HCT116 (cell line): ENCODE data around the gene LCK. TPM values are rescaled to one million over a fixed set of nuclear protein-coding genes. Genes with fewer than 3 reads are reported as not detected.

ENCODE experiments used
- ATAC-seq: fragments of 200-7000 bp; cut with Tn5 transposase; 2 replicates; pipeline ENCODE4 v1.9.1; 2020; ENCODE audit warnings: mild to moderate bottlenecking, moderate library complexity
- BruUV-seq: library from RNA; stranded (reverse); fragments of 400-500 nt; replicated peaks from 2 replicates; lab custom pipeline; 2021; lab: Mats Ljungman, UMichigan
- CTCF ChIA-PET: fragments of 300-600 bp; sonication (Branson Sonifier 250); formaldehyde crosslinking; loops from one replicate; lab custom pipeline; 2021; ENCODE audit warnings: antibody characterized with exemption; lab: Charles Lee
- POLR2A ChIA-PET: fragments of 300-600, 350-600 bp; sonication (Branson Sonifier 250); formaldehyde crosslinking; loops from one replicate; lab custom pipeline; 2021; ENCODE audit warnings: antibody characterized with exemption; lab: Charles Lee
- RAD21 ChIA-PET, 2 experiments: fragments of 300-600 bp; sonication (Branson Sonifier 250); formaldehyde crosslinking; loops; one replicate each; lab custom pipeline; 2023; ENCODE audit warnings: low total read pairs in 2 of 2; ENCODE audit not compliant: uncharacterized antibody in 2 of 2, unreplicated experiment in 2 of 2, low non-redundant PET in 1 of 2; lab: Charles Lee
- DNase-seq: peaks from one replicate; pipeline ENCODE4 v3.0.0-alpha.2; 2010; ENCODE audit warnings: low read depth, low spot score
- H2AFZ ChIP-seq: fragments of 200-600 bp; shearing (Covaris generic), sonication (generic); 2 replicates; pipeline ENCODE4 v1.6.1; 2017; ENCODE audit warnings: low read depth, mixed run types, mixed read lengths, antibody characterized with exemption, low read length; ENCODE audit not compliant: poor library complexity, severe bottlenecking
- H3K27ac ChIP-seq: 2 replicates; pipeline ENCODE4 v1.5.1; 2012; ENCODE audit warnings: low read depth, low read length
- H3K27me3 ChIP-seq: fragments of 200-600 bp; sonication (generic); 2 replicates; pipeline ENCODE4 v1.6.1; 2016; ENCODE audit warnings: mixed run types, low read length, mixed read lengths; ENCODE audit not compliant: insufficient read depth
- H3K36me3 ChIP-seq, 2 experiments: fragments of 200-500 bp in 1 of 2; fragments of 200-600 bp in 1 of 2; sonication (Bioruptor generic) in 1 of 2; sonication (generic) in 1 of 2; 2 replicates each; pipeline versions ENCODE4 v1.5.1 to v1.6.1; 2014 to 2016; ENCODE audit warnings: low read length in 2 of 2, inconsistent platforms in 1 of 2, mixed read lengths in 1 of 2, mixed run types in 1 of 2; ENCODE audit not compliant: insufficient read depth in 2 of 2, control insufficient read depth in 1 of 2
- H3K4me1 ChIP-seq, 2 experiments: fragments of 200-600 bp in 1 of 2; sonication (generic) in 1 of 2; 2 replicates each; pipeline versions ENCODE4 v1.5.1 to v1.6.1; 2012 to 2017; ENCODE audit warnings: low read length in 2 of 2, inconsistent platforms in 1 of 2, mild to moderate bottlenecking in 1 of 2, mixed read lengths in 1 of 2, mixed run types in 1 of 2, moderate library complexity in 1 of 2; ENCODE audit not compliant: insufficient read depth in 2 of 2, control insufficient read depth in 1 of 2
- H3K4me2 ChIP-seq: fragments of 200-600 bp; sonication (generic); 2 replicates; pipeline ENCODE4 v1.6.1; 2017; ENCODE audit warnings: mixed run types, low read length, mixed read lengths
- H3K4me3 ChIP-seq, 2 experiments: fragments of 200-600 bp in 1 of 2; sonication (generic) in 1 of 2; replicated peaks in 1 of 2; 2 replicates each; pipeline ENCODE4 v1.5.1; 2011 to 2016; ENCODE audit warnings: low read length in 2 of 2, control low read depth in 1 of 2, low read depth in 1 of 2, mild to moderate bottlenecking in 1 of 2, mixed read lengths in 1 of 2, mixed run types in 1 of 2
- H3K79me2 ChIP-seq: fragments of 200-600 bp; sonication (generic); 2 replicates; pipeline ENCODE4 v1.6.1; 2017; ENCODE audit warnings: mild to moderate bottlenecking, mixed run types, low read length, moderate library complexity, mixed read lengths; ENCODE audit not compliant: insufficient read depth
- H3K9ac ChIP-seq: fragments of 200-600 bp; sonication (generic); 2 replicates; pipeline ENCODE4 v1.6.1; 2016; ENCODE audit warnings: low read length, mixed read lengths
- H3K9me2 ChIP-seq: fragments of 200-600 bp; sonication (generic), shearing (Covaris generic); 2 replicates; pipeline ENCODE4 v1.6.1; 2017; ENCODE audit warnings: mixed run types, mild to moderate bottlenecking, moderate library complexity; ENCODE audit not compliant: insufficient read depth
- H3K9me3 ChIP-seq, 2 experiments: fragments of 200-500 bp in 1 of 2; fragments of 200-600 bp in 1 of 2; sonication (Bioruptor generic) in 1 of 2; sonication (generic) in 1 of 2; 2 replicates each; pipeline ENCODE4 v1.6.1; 2014 to 2017; ENCODE audit warnings: low read length in 2 of 2, mixed read lengths in 2 of 2, inconsistent platforms in 1 of 2, low read depth in 1 of 2, mild to moderate bottlenecking in 1 of 2, mixed run types in 1 of 2, moderate library complexity in 1 of 2; ENCODE audit not compliant: control insufficient read depth in 1 of 2, insufficient read depth in 1 of 2
- H4K20me1 ChIP-seq: fragments of 200-600 bp; sonication (generic), shearing (Covaris generic); 2 replicates; pipeline ENCODE4 v1.6.1; 2017; ENCODE audit warnings: mixed run types, mild to moderate bottlenecking, moderate library complexity; ENCODE audit not compliant: insufficient read depth
- CEBPB ChIP-seq: IDR thresholded peaks from 2 replicates; pipeline ENCODE4 v1.6.1; 2012; ENCODE audit warnings: low read depth
- EGR1 ChIP-seq: IDR thresholded peaks from 2 replicates; pipeline ENCODE4 v1.6.1; 2012; ENCODE audit warnings: low read depth
- EZH2 ChIP-seq: fragments of 200-600 bp; sonication (generic); IDR thresholded peaks from 2 replicates; pipeline ENCODE4 v1.6.1; 2017; ENCODE audit warnings: antibody characterized with exemption, mixed run types
- FOSL1 ChIP-seq: IDR thresholded peaks from 2 replicates; pipeline ENCODE4 v1.6.1; 2012; ENCODE audit warnings: low read depth
- POLR2A ChIP-seq: IDR thresholded peaks from 2 replicates; pipeline ENCODE4 v1.7.0; 2011; ENCODE audit warnings: borderline replicate concordance; ENCODE audit not compliant: insufficient read depth, insufficient read length; ENCODE audit errors: extremely low read depth
- RAD21 ChIP-seq: IDR thresholded peaks from 2 replicates; pipeline ENCODE4 v1.6.1; 2012; ENCODE audit warnings: low read depth, mild to moderate bottlenecking
- REST ChIP-seq: IDR thresholded peaks from 2 replicates; pipeline ENCODE4 v1.6.1; 2012; ENCODE audit warnings: low read depth
- SRF ChIP-seq: IDR thresholded peaks from 2 replicates; pipeline ENCODE4 v1.6.1; 2012; ENCODE audit warnings: low read depth
- TCF7L2 ChIP-seq: IDR thresholded peaks from 2 replicates; pipeline ENCODE4 v1.7.0; 2011; ENCODE audit warnings: borderline replicate concordance, inconsistent platforms; ENCODE audit not compliant: insufficient read depth, insufficient read length; ENCODE audit errors: extremely low read depth
- ZBTB33 ChIP-seq: IDR thresholded peaks from 2 replicates; pipeline ENCODE4 v1.6.1; 2011; ENCODE audit warnings: mild to moderate bottlenecking, low read length, moderate library complexity; ENCODE audit not compliant: insufficient replicate concordance; ENCODE audit errors: extremely low read depth
- ZFX ChIP-seq: fragments of 450-650 bp; IDR thresholded peaks from 2 replicates; pipeline ENCODE4 v1.6.1; 2017
- ZNF274 ChIP-seq: fragments of 200-500 bp; sonication (Bioruptor generic); IDR thresholded peaks from 2 replicates; pipeline ENCODE4 v1.6.1; 2014; ENCODE audit warnings: mild to moderate bottlenecking, low read depth, low read length, inconsistent platforms
- intact Hi-C: fragments of 100-400 bp; cut with micrococcal nuclease; formaldehyde crosslinking; loops from 2 replicates; pipeline ENCODE4 v1.10.0; 2022
- total RNA-seq: library from RNA; stranded (reverse); gene quantifications from one replicate; pipeline ENCODE4 v1.2.1, GENCODE V29; 2021; ENCODE audit not compliant: unreplicated experiment
- TF ChIP-seq, protein P1 (sequence below): IDR thresholded peaks from 2 replicates; pipeline ENCODE4 v1.6.1; 2012
- TF ChIP-seq, protein P2 (sequence below): IDR thresholded peaks from 2 replicates; pipeline ENCODE4 v1.6.1; 2012

LCK gene
- total RNA-seq, 1 experiment from 2014 or later, result 0.79 TPM

GRCh38 chr1:32269744-32270143 is 18.7 kb downstream of the LCK start:
- H3K79me2 ChIP-seq, result no peaks in the 10 kb centered on the region
- H3K9me3 ChIP-seq, result no peaks in the 10 kb centered on the region
- H3K9me2 ChIP-seq, result no peaks in the 10 kb centered on the region
- ChIA-PET RAD21 (no interaction called here), POLR2A (no interaction called here), CTCF (interaction anchor here (0.6 kb wide), 1 partner anchor 251 kb away, joined by 3 read pairs; no protein-coding TSS in a partner anchor)
- no peak for TF ChIP-seq TCF7L2
- no peak for ATAC-seq
- H3K4me3 ChIP-seq, result no peak overlapping the region
- no peaks in the 10 kb centered on the region for H4K20me1 ChIP-seq
- BruUV-seq, result no TSS peak
- no peak overlapping the region for H3K27ac ChIP-seq
- H3K27me3 ChIP-seq, result no peaks in the 10 kb centered on the region
- H2AFZ ChIP-seq, result no peak overlapping the region
- no peaks in the 10 kb centered on the region for H3K36me3 ChIP-seq
- no peak for DNase-seq
- intact Hi-C loops, result no loop called here
- no peak overlapping the region for H3K4me2 ChIP-seq
- H3K4me1 ChIP-seq, result peaks cover 6 to 25% of the 10 kb centered on the region in 2 experiments
- H3K9ac ChIP-seq, result no peak overlapping the region

DNA sequence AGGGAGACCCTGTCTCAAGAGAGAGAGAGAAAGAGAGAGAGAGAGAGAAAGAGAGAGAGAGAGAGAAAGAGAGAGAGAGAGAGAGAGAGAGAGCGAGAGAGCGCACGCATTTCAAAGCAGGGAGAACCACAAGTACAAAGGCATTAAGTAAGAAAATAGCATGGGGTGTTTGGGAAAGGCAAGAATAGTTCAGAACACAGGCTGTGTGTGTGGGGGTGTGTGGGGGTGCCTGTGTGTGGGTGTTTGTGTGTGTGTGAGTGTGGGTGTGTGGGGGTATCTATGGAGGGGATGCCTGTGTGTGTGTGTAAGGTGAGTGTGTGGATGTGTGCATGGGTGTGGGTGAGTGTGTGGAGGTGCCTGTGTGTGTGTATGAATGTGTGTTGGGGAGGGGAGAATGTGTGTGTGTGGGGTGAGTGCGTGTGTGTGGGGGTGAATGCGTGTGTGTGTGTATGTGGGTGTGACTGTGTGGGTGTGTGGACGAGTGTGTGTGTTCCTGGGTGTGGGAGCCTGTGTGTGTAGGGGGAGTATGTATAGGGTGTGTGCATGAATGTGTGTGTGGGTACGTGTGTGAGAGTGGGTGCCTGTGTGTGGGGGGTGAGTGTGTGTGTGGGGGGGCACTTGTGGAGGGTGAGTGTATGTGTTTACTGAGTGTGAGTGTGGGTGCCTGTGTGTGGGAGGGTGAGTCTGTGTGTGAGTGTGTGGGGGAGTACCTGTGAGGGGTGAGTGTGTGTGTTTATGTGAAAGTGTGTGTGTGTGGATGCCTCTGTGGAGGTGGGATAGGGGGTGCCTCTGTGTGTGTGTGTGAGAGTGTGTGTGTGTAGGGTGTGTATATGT is 21.7 kb downstream of the LCK start:
- H3K4me3 ChIP-seq, result no peak overlapping the region
- BruUV-seq, result no TSS peak
- no peak overlapping the region for H3K27ac ChIP-seq
- no peak for DNase-seq
- H3K4me2 ChIP-seq, result no peak overlapping the region
- H3K27me3 ChIP-seq, result no peaks in the 10 kb centered on the region
- H3K36me3 ChIP-seq, result no peaks in the 10 kb centered on the region
- H3K9me3 ChIP-seq, result no peaks in the 10 kb centered on the region
- ATAC-seq, result no peak
- no peak overlapping the region for H2AFZ ChIP-seq
- no peaks in the 10 kb centered on the region for H4K20me1 ChIP-seq
- H3K79me2 ChIP-seq, result no peaks in the 10 kb centered on the region
- RAD21 ChIA-PET, result no interaction called here
- CTCF ChIA-PET, result no interaction called here
- peaks cover 4 to 9% of the 10 kb centered on the region in 2 experiments; a peak in 2 of 4 replicates for H3K4me1 ChIP-seq
- POLR2A ChIA-PET, result no interaction called here
- no peaks in the 10 kb centered on the region for H3K9me2 ChIP-seq
- intact Hi-C loops, result no loop called here
- H3K9ac ChIP-seq, result no peak overlapping the region
- TF ChIP-seq, protein P1, sequence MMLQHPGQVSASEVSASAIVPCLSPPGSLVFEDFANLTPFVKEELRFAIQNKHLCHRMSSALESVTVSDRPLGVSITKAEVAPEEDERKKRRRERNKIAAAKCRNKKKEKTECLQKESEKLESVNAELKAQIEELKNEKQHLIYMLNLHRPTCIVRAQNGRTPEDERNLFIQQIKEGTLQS, result no peak
- TF ChIP-seq CEBPB, result no peak
- TF ChIP-seq, protein P2, sequence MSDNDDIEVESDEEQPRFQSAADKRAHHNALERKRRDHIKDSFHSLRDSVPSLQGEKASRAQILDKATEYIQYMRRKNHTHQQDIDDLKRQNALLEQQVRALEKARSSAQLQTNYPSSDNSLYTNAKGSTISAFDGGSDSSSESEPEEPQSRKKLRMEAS, result no peak
- no peak for TF ChIP-seq EZH2
- TF ChIP-seq ZFX, result no peak
- no peak for TF ChIP-seq SRF
- TF ChIP-seq REST, result no peak
- no peak for TF ChIP-seq ZNF274
- TF ChIP-seq TCF7L2, result no peak
- TF ChIP-seq POLR2A, result no peak
- TF ChIP-seq EGR1, result no peak
- TF ChIP-seq FOSL1, result no peak
- no peak for TF ChIP-seq RAD21
- no peak for TF ChIP-seq ZBTB33
